Activated T-cell treated with anti-CD3 and anti-CD28 coated beads, Interleukin-2, amount 50 U/mL, for 48 hours (primary cell): ENCODE measurements around the gene DNAJC30.

Experiments
- DNase-seq, 2 experiments: peaks; one replicate each; pipeline ENCODE4 v3.0.0-alpha.2; 2020

Gene DNAJC30

DNA sequence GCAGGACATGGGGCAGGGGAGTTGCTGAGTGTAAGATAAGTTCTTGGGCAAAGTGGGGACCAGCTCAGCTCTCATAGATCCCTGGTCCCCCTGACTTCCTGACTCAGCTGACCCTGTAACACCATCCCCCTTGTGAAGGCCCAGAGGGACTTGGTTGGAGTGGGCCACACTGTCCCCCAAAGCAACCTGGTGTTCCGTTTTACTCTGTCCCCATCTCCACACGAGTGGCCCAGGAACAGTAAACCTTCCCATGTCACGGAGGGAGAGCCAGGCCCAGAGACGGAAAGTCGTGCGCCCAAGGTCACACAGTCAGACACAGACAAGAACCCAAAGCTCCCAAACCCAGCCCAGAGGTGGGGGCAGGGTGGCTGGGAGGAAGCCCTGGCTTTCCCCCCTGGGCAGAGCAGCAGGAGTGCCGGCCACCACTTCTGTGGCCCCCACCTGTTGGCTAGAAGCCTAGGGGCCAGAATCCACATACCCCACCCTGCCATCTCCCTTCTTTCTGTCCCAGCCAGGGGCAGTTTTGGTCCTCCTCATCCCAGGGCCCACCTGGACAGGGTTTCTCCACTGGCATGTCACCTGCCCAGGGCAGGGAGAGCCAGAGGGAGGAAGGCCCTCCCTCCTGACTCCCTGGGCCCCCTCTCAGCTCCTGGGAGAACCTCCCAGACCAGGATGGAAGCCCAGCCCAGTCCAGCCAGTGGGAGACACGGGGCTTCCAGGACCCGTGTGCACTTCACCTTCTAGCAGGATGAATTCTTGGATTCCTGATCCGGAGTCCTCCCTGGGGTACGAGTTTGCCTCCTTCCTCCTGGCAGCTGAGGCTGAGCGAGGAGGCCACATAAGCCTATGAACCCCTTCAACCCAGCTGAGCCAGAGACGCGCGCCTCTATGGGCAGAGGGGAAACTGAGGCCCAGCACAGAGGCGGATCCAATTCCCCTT, 36.2 kb downstream of the DNAJC30 start:
- DNase-seq = no peak

DNA sequence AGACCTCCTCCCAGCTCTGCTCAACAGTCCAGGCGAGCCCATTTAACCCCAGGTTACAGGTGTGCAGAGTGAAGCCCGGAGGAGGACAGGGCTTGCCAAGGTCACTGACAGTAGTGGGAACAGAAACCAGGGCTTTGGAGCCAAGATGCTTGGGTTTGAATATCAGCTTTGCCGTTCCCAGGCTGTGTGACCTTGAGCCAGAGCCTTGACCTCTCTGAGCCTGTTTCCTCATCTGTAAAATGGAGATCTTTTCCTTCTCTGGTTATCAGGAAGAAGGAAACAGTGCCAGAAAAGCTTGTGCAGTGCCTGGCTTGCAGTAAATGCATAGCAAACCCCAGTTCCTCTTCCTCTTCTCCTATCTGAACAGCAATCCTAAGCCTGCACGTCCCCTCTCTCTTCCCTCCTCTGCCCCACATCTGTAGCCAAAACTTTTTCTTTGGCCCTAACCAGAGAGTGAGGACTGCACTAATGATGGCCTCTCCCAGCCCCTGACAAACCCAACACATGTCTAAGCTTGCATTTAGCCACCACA, 37.5 kb downstream of the DNAJC30 start:
- DNase-seq = no peak

DNA sequence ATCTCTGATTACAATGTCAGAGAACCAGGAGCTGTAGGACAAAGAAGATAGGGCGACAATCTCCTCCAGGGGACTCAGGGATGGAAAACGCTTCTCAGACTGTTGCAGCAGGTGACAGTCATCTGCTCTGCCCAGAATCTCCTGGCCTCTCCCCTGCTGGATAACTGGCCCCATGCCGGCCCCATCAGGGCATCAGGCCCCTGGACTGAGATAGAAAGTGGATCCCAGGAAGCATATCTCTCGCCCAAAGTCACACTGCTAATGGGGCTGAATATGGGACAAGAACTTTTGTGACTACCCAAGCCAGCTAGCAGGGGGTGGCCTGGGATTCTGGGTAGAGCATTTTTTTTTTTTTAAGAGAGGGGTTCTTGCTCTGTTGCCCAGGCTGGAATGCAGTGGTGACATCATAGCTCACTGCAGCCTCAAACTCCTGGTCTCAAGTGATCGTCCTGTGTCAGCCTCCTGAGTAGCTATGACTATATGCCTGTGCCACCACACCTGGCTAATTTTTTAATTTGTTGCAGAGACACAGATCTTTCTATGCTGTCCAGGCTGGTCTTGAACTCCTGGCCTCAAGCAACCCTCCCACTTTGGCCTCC, 38.5 kb downstream of the DNAJC30 start:
- DNase-seq = no peak

DNA sequence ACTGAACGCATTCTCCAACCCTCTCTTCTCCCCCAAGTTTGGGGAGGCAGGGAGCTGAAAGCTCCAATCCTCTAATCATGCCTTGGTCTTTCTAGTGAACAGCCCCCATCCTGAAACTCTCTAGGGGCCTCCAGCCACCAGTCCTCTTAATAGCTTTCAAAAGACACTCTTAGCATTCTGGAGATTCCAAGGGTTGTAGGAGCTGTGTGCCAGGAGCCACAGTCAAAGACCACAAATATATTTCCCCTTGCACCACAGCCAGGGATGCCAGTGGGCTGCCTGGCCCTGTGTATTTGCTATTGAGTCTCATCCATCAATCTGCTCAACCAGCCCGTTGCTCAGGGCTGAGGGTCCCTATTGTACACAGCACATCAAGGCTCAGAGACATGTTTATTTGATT, 40.4 kb downstream of the DNAJC30 start:
- DNase-seq = no peak

DNA sequence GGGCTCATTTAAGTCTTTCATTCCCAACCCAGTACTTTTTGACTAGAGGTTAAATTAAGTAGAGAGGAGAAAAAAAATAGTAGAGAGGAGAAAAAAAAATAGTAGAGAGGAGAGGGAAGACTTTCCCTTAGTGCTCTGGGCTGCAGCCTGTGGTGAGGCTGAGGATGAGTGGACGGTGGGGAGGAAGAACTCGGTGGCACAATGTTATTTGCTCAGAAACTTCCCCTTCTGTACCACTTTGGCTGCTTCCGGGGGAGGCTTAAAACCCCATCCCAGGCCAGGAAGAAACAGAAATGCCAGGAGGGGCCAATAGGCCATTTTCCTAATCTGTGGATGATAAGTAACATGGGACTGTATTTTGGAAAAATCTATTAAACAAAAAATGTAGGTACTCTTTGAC, 44.3 kb downstream of the DNAJC30 start:
- no peak for DNase-seq

DNA sequence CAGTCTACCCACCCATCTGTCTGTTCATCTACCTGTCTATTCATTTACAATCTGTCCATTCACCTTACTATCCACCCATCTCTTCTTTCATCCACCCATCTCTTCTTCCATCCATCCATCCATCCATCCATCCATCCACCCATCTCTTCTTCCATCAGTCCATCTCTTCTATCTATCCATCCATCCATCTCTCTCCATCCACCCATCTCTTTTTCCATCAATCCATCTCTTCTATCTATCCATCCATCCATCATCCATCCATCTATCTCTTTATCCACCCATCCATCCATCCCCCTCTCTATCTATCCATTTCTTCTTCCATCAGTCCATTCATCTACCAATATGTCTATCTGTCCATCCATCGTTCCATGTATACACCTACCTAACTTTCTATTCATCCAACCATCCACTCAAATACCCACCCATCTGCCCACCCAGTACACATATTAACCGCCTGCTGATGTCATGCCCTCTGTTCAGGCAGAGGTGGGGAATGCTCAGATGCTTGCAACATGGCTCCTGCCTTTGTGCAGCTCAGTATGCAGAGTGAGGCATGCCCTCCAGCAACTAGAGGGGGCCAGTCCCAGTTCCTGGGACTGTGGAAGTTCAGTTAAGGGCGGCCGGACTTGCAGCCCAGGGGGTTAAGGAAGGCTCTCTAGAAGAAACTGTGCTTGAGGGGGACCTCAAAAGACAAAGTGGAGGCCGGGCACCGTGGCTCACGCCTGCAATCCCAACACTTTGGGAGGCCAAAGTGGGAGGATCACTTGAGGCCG, 47.6 kb downstream of the DNAJC30 start:
- DNase-seq = no peak

DNA sequence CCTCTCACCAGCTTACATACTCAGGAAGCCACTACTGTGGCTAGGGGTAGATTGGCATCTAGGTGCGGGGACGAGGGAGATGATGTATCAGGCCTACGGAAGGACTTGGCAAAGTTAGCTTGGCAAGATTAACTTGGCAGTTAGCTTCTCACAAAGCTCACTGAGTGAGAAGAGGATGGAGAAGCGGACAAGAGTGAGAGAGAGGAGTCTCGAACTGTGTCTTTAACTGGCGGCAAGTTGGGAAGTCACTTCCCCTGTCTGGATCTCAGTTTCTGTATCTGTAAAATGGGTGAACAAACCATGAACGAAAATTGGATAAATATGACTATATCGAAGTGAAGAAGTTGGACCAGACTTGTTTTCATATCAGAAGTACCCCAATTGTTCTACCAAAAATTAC, 49.4 kb downstream of the DNAJC30 start:
- no peak for DNase-seq

DNA sequence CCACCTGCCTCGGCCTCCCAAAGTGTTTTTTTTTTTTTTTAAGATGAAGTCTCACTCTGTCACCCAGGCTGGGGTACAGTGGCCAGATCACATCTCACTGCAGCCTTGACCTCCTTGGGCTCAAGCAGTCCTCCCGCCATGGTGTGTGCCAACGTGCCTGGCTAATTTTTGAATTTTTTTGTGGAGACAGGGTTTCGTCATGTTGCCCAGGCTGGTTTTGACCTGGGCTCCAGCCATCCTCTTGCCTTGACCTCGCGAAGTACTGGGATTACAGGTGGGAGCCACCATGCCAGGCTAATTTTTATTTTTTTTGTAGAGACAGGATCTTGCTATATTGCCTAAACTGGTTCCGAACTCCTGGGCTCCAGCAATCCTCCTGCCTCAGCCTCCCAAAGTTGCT, 49.9 kb downstream of the DNAJC30 start:
- DNase-seq = no peak

DNA sequence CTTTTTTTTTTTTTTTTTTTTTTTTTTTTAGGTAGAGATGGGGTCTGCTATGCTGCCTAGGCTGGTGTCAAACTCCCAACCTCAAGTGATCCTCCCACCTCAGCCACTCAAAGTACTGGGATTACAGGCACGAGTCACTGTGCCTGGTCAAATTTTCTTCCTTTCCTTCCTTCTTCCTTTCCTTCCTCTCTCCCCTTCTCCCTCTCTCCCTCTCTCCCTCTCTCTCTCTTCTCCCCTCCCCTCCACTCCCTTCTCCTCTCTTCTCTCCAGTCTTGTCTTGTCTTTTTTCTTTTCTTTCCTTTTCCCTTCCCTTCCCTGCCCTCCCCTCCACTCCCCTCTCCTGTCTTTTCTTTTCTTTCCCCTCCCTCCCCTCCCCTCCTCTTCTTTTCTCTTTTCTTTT, 51.7 kb downstream of the DNAJC30 start:
- no peak for DNase-seq
